GM19238 (cell line): ENCODE measurements around the gene GPR42.
"Not testable (repeated sequence)": the region's sequence is repeated elsewhere in the genome, so short reads cannot be mapped to it uniquely, and the experiment has no call there.

Experiments
- DNase-seq: peaks from one replicate; pipeline ENCODE4 v3.0.0; 2011; ENCODE audit warnings: low spot score; ENCODE audit not compliant: insufficient read length

The GPR42 gene

DNA sequence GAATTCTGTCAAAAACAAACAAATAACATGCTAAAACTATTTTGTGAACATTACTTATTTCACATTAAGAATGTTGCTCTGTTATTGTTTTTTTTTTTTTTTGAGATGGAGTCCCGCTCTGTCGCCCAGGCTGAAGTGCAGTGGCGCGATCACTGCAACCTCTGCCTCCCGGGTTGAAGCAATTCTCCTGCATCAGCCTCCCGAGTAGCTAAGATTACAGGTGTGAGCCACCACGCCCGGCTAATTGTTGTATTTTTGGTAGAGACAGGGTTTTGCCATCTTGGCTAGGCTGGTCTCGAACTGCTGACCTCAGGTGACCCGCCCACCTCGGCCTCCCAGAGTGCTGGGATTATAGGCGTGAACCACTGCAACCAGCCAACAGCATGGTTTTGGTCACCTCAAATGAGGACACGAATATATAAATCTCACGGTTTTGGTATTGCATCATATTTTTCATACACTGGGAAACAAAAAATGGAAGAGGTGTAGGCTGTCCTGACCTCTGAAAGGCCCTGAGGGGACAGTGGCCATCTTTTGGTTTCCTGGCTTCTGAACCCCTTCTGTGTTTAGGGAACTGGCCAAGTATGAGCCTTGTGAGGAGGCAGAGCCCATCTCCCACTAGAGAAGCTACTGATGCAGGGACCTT lies 25.5 kb downstream of the GPR42 start:
- no peak for DNase-seq

GRCh38 chr19:35397064-35397463 lies 26.2 kb downstream of the GPR42 start:
- no peak for DNase-seq

- DNase-seq = no peak
Observed at GRCh38 chr19:35398570-35398969, 27.7 kb downstream of the GPR42 start.

- DNase-seq = no peak
Observed at GRCh38 chr19:35399231-35399630, 28.4 kb downstream of the GPR42 start.

- DNase-seq = no peak
Observed at GRCh38 chr19:35399948-35400772, 29.3 kb downstream of the GPR42 start.

DNA sequence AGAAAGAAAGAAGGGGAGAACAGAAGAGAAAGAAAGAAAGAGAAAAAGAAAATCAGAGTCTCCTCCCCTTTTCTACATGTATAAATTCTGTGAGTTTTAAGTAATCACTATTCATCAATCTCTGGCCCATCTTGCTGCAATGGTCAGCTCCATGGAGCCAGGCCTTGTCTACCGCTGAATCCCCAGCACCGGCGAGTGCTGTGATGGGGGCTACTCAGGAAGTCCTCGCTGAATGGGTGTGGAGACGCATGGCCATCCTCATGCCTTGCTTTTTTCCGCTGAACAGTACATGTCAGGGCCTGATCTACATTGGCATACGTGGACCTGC lies 29.9 kb downstream of the GPR42 start:
- no peak for DNase-seq

DNA sequence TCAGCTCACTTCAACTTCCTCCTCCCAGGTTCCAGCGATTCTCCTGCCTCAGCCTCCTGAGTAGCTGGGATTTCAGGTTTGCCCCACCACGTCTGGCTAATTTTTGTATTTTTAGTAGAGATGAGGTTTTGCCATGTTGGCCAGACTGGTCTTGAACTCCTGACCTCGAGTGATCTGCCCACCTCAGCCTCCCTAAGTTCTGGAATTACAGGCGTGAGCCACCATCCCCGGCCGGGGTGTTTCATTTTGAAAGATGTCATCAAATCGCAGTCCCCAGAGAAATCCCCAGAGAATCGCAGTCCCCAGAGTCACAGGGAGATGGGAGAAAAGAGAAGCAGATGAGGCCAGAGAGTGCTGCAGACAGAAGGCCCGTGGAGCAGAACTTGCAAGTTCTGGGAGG lies 30.5 kb downstream of the GPR42 start:
- DNase-seq = not testable (repeated sequence)

DNA sequence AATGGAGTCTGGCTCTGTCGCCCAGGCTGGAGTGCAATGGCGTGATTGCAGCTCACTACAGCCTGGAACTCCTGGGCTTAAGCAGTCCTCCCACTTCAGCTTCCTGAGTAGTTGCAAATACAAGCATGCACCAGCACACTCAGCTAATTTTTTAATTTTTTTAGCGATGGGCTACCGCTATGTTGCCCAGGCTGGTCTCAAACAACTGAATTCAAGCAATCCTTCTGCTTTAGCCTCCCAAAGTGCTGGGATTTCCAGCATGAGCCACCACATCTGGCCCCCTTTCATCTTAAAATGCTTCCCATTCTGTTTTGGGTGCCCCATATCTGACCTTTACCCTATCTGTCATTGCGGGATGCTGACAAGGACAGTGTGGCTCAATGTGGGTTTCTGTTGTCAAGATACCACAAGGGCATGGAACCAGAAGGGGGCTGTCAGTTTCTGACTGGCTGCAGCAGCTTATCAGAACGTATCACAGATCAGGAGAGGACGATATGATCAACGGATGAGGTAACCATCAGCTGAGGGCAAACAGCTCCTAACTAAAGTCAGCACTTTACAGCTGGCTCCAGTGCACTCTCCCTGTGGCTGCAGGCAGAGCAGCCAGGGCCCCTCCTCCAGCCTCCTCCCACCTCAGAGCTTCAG lies 32.4 kb downstream of the GPR42 start:
- no peak for DNase-seq

- DNase-seq = peak; percentile 23
Observed at GRCh38 chr19:35404879-35405622, 34.2 kb downstream of the GPR42 start.

GRCh38 chr19:35407619-35408018 lies 36.8 kb downstream of the GPR42 start:
- DNase-seq = no peak

GRCh38 chr19:35408284-35409171 lies 37.7 kb downstream of the GPR42 start:
- DNase-seq = peak; percentile 26

DNA sequence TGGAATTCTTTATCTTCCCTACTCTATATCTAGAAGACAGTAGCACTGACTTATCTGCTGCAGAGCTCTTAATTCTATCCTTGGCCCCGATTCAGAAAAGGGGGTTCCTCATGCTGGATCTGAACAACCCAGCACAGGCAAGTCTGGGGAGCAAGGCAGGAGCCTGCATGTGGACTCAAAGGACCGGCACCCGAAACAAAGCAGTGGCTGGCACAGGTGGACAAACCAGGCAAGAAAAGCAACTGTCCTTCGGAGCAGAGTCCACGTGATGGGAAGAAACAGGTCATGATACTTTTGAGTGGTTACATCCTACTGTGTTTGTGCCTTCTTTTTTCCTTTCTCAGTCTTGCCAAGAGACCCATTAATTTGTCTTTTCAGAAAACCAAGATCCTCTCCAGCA lies 38.3 kb downstream of the GPR42 start:
- DNase-seq = no peak

- no peak for DNase-seq
Observed at GRCh38 chr19:35410487-35410886, 39.6 kb downstream of the GPR42 start.

DNA sequence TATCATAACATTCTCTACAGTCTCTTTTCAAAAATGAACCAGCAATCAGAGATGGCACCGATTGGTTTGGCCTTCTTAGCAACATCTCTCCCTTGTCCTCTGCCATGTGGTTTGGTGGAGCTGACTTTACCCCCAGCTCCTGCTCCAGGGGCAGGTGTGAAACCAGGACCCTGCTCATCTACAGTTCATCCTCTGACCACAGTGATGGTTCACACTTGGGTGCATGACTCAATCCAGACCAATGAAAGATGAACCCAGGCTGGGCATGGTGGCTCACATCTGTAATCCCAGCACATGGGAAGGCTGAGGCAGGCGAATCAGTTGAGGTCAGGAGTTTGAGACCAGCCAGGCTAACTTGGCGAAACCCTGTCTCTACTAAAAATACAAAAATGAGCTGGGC lies 43.6 kb downstream of the GPR42 start:
- DNase-seq = no peak

DNA sequence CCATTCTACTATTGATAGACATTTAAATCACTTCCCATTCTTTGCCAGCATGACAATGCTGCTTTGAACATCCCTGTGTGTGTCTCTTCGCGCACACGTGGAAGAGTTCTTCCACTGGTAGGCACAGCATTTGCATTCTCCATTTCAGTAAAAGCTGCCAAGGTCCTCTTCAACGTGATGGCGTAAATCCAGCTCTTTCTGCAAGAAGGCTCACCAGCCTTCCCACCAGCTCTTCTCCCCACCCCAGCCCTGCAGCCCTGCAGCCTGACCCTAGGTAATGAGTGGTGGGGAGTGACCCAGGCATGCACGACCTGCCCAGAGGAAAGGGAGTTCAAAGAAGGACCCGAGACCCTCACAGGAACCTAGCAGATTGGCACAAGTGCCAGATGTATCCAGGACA lies 45.5 kb downstream of the GPR42 start:
- no peak for DNase-seq

- no peak for DNase-seq
Observed at GRCh38 chr19:35417278-35417677, 46.4 kb downstream of the GPR42 start.

DNA sequence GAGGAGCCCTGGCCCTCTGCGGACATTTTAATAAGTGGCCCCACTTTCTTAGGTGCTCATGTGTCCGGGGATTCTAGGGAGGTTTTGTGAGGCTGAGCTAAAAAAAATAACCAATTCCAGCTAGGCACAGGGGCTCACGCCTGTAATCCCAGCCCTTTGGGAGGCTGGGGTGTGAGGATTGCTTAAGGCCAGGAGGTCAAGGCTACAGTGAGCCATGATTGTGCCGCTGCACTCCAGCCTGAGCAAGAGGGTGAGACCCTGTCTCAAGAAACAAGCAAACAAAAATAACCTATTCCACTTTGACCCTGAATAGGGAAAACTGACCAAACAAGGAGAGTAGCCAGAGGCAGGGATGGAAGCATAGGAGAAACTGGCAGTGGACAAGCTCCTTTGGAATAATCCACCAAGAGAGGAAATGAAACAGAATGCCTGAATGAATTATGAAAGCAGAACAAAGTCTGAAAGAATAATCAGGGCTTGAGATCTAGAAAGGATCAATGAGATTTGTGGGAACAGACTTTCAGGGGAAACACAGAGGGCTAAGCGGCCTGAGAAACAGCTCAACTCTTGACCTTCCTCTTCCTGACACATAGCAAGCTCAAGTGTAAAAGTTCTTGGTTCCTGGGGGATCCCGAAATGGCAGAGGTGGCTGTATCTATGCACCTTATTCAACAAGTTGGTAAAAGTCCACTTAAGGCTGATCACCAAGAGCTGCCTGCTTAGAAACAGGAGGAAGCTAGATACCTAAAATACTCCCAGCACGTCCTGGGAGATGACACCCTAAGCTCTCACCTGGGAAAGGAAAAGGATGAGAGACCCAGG lies 47.1 kb downstream of the GPR42 start:
- DNase-seq = no peak

DNA sequence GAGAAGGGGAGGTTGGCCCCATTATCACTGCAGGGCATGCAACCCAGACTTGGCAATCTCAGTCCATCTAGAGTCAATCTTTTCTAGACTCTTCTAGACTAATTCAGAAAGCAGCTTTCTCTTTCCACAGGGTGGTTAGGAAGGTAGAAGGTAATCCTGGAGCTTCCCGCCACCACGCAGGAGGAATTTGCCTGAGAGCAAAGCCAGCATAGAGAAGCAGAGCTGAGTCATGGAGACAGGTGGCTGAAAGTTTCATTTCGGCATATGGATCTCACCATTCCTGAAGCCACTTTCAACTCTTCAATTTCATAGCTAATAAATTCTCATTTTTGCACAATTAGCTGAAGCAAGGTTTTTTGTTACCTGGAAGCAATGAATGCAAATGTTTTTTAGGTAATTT lies 48.2 kb downstream of the GPR42 start:
- no peak for DNase-seq

GRCh38 chr19:35419805-35420204 lies 48.9 kb downstream of the GPR42 start:
- no peak for DNase-seq

DNA sequence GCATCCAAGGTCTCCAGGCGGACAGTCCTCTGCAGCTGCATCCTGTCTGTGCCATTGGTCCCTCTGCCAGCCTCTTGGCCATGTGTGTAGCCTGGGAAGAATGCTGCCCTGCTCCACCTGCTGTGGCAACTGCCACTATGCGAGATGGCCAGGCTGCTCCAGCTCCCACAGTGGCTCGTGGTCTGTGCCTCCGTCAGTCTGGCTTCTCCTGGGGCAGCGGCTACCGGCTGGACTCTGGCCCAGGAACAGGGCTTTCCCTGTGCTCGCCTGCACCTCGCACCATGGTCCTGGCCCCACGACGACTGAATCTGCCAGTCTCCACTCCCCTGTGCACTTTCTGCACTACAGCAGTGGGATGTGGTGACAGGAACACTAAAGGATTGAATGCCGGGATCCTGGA lies 50.5 kb downstream of the GPR42 start:
- DNase-seq = no peak
